MM.1S (cell line): ENCODE results near the gene MAT1A.

Experiments
- DNase-seq: peaks from one replicate; pipeline ENCODE4 v3.0.0-alpha.2; 2015
- H2AFZ ChIP-seq: fragments of 300-600 bp; sonication (generic); 2 replicates; pipeline ENCODE4 v1.6.0; 2016; ENCODE audit warnings: antibody characterized with exemption, low read length
- H3F3A ChIP-seq: fragments of 300-600 bp; sonication (generic); 2 replicates; pipeline ENCODE4 v1.6.1; 2016; ENCODE audit warnings: mild to moderate bottlenecking, antibody characterized with exemption, low read length, moderate library complexity, mixed read lengths; ENCODE audit not compliant: insufficient read depth
- H3K27ac ChIP-seq: fragments of 300-600 bp; sonication (generic); 2 replicates; pipeline ENCODE4 v1.5.1; 2016; ENCODE audit warnings: mild to moderate bottlenecking, low read length
- H3K27me3 ChIP-seq: fragments of 300-600 bp; sonication (generic); replicated peaks from 2 replicates; pipeline ENCODE4 v1.6.0; 2016; ENCODE audit warnings: low read length; ENCODE audit not compliant: insufficient read depth
- H3K36me3 ChIP-seq: fragments of 300-600 bp; sonication (generic); replicated peaks from 2 replicates; pipeline ENCODE4 v1.6.1; 2016; ENCODE audit warnings: mild to moderate bottlenecking, low read length, mixed read lengths; ENCODE audit not compliant: insufficient read depth
- H3K4me1 ChIP-seq: fragments of 300-600 bp; sonication (generic); 2 replicates; pipeline ENCODE4 v1.6.1; 2016; ENCODE audit warnings: low read length, mixed read lengths
- H3K4me2 ChIP-seq: fragments of 300-600 bp; sonication (generic); 2 replicates; pipeline ENCODE4 v1.6.0; 2016; ENCODE audit warnings: low read depth, low read length
- H3K4me3 ChIP-seq: fragments of 300-600 bp; sonication (generic); 2 replicates; pipeline ENCODE4 v1.5.1; 2016; ENCODE audit warnings: low read length, mixed read lengths
- H3K79me2 ChIP-seq: fragments of 300-600 bp; sonication (generic); 2 replicates; pipeline ENCODE4 v1.6.1; 2016; ENCODE audit warnings: mixed run types, low read length, mixed read lengths
- H3K9ac ChIP-seq: fragments of 300-600 bp; sonication (generic); 2 replicates; pipeline ENCODE4 v1.6.1; 2016; ENCODE audit warnings: low read length, mixed read lengths
- H3K9me2 ChIP-seq: fragments of 300-600 bp; sonication (generic); replicated peaks from 2 replicates; pipeline ENCODE4 v1.6.1; 2016; ENCODE audit warnings: mild to moderate bottlenecking, low read length, mixed read lengths; ENCODE audit not compliant: insufficient read depth
- H3K9me3 ChIP-seq: fragments of 300-600 bp; sonication (generic); replicated peaks from 2 replicates; pipeline ENCODE4 v1.6.1; 2016; ENCODE audit warnings: mild to moderate bottlenecking, low read length, mixed read lengths; ENCODE audit not compliant: insufficient read depth
- H4K20me1 ChIP-seq: fragments of 300-600 bp; sonication (generic); 2 replicates; pipeline ENCODE4 v1.6.1; 2016; ENCODE audit warnings: mild to moderate bottlenecking, low read length, moderate library complexity, mixed read lengths; ENCODE audit not compliant: insufficient read depth
- EZH2 ChIP-seq: fragments of 300-600 bp; sonication (generic); optimal IDR thresholded peaks from 2 replicates; pipeline ENCODE3; 2017; ENCODE audit warnings: low read depth, mild to moderate bottlenecking, antibody characterized with exemption, low read length, mixed read lengths
- EZH2phosphoT487 ChIP-seq: fragments of 300-600 bp; sonication (generic); IDR thresholded peaks from 2 replicates; pipeline ENCODE4 v1.6.1; 2018; ENCODE audit warnings: antibody characterized with exemption, low read length
- TF ChIP-seq, protein P1 (sequence below): fragments of 300-600 bp; sonication (generic); IDR thresholded peaks from 2 replicates; pipeline ENCODE4 v1.5.1; 2016; ENCODE audit warnings: antibody characterized with exemption, low read length, mixed read lengths

The MAT1A gene

DNA sequence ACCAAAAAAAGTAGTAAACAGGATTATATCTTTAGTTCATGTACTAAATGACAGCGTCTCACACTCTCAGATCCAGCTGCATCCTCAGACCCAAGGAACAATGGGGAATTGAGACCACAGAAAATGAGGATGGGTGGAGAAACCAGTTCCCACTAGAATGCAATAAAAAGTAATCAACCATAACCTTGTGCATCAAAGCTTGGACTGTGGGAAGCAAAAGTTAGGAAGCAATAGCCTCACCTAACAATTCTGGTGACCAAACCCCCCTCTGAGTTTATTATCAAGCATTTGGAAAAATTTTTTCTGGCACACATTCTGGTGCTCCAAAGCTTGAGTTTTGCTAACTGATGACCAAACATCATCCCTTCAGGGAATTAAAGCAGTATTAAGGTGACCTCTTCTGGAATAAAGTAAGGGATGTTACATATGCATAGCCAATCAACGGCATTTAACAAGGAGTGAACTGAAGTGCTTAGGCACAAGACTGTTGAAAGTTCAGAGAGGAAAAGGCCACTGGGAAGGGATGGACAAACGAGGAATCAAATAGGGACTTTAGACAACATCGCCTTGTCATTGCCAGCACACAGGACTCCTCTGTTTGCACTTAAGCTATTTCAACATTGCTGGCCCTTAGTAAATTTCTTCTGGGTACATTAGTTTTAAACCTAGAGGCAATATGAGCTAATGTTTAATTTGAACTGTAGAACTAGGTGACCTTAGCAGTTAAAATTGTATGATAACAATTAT, 1.2 kb upstream of the MAT1A start:
- no peaks in the 10 kb centered on the region for H3F3A ChIP-seq
- no peak overlapping the region for H2AFZ ChIP-seq
- no peak for DNase-seq
- no peaks in the 10 kb centered on the region for H3K9me3 ChIP-seq
- no peaks in the 10 kb centered on the region for H3K4me1 ChIP-seq
- H3K9me2 ChIP-seq: no peaks in the 10 kb centered on the region
- H3K4me2 ChIP-seq: no peak overlapping the region
- no peaks in the 10 kb centered on the region for H3K36me3 ChIP-seq
- TF ChIP-seq, protein P1, sequence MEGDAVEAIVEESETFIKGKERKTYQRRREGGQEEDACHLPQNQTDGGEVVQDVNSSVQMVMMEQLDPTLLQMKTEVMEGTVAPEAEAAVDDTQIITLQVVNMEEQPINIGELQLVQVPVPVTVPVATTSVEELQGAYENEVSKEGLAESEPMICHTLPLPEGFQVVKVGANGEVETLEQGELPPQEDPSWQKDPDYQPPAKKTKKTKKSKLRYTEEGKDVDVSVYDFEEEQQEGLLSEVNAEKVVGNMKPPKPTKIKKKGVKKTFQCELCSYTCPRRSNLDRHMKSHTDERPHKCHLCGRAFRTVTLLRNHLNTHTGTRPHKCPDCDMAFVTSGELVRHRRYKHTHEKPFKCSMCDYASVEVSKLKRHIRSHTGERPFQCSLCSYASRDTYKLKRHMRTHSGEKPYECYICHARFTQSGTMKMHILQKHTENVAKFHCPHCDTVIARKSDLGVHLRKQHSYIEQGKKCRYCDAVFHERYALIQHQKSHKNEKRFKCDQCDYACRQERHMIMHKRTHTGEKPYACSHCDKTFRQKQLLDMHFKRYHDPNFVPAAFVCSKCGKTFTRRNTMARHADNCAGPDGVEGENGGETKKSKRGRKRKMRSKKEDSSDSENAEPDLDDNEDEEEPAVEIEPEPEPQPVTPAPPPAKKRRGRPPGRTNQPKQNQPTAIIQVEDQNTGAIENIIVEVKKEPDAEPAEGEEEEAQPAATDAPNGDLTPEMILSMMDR: no peak
- TF ChIP-seq EZH2: no peak
- TF ChIP-seq EZH2phosphoT487: no peak
- no peaks in the 10 kb centered on the region for H3K27me3 ChIP-seq
- H4K20me1 ChIP-seq: no peaks in the 10 kb centered on the region
- H3K9ac ChIP-seq: no peak overlapping the region
- no peaks in the 10 kb centered on the region for H3K79me2 ChIP-seq
- H3K27ac ChIP-seq: no peak overlapping the region
- no peak overlapping the region for H3K4me3 ChIP-seq

DNA sequence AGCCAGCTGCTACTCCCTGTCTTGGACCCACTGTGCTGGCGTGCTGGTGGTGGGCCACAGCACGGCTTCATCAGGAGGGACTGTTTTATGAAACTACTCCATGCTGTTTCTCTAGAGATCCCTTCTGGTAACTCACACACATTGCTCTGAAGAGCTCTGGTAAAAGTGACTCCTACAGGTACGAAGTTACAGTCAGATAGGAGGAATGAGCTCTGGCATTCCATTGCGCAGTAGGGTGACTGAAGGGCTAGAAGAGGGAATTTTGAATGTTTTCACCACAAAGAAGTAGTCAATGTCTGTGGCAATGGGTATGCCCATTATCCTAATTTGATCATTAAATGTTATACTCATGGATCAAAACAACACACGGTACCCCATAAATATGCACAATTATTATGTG, 609 bp downstream of the MAT1A start:
- H3K79me2 ChIP-seq: no peaks in the 10 kb centered on the region
- no peaks in the 10 kb centered on the region for H3K9me2 ChIP-seq
- TF ChIP-seq EZH2 (no peak), EZH2phosphoT487 (no peak)
- TF ChIP-seq, protein P1: no peak
- H3K9ac ChIP-seq: no peak overlapping the region
- no peaks in the 10 kb centered on the region for H3K4me1 ChIP-seq
- no peaks in the 10 kb centered on the region for H3F3A ChIP-seq
- H3K9me3 ChIP-seq: no peaks in the 10 kb centered on the region
- no peaks in the 10 kb centered on the region for H4K20me1 ChIP-seq
- no peaks in the 10 kb centered on the region for H3K36me3 ChIP-seq
- no peaks in the 10 kb centered on the region for H3K27me3 ChIP-seq
- no peak overlapping the region for H3K27ac ChIP-seq
- H3K4me3 ChIP-seq: no peak overlapping the region
- no peak for DNase-seq
- H2AFZ ChIP-seq: no peak overlapping the region
- no peak overlapping the region for H3K4me2 ChIP-seq

DNA sequence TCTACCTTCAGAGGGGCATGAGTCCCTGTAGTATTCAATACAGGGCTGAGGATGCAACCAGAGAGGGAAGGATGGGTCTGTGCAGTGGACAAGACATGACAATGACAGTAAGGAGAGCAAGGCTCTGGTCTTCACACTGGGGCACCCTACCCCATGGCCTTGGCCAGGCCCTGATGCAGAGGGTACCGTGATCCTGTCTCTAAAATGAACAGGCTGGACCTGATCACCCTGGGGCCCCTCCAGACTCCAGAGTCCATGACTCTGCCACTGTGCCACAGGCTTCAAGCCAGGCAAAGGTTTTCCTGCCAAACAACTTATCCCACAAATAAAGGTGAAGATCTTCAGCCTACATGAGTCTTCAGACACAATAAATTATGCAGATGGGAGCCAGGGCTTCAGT, 4.9 kb downstream of the MAT1A start:
- DNase-seq: no peak
- Histone ChIP-seq H3F3A (no peaks in the 10 kb centered on the region), H3K27me3 (no peaks in the 10 kb centered on the region), H3K27ac (no peak overlapping the region), H3K9ac (no peak overlapping the region), H4K20me1 (no peaks in the 10 kb centered on the region), H3K4me2 (no peak overlapping the region), H3K36me3 (no peaks in the 10 kb centered on the region), H3K9me2 (no peaks in the 10 kb centered on the region), H3K79me2 (no peaks in the 10 kb centered on the region), H3K9me3 (no peaks in the 10 kb centered on the region), H3K4me3 (no peak overlapping the region), H2AFZ (no peak overlapping the region), H3K4me1 (no peaks in the 10 kb centered on the region)
- no peak for TF ChIP-seq EZH2phosphoT487
- TF ChIP-seq, protein P1: no peak
- TF ChIP-seq EZH2: no peak
